ENCODE measurements around the gene CEACAM16.

DNA sequence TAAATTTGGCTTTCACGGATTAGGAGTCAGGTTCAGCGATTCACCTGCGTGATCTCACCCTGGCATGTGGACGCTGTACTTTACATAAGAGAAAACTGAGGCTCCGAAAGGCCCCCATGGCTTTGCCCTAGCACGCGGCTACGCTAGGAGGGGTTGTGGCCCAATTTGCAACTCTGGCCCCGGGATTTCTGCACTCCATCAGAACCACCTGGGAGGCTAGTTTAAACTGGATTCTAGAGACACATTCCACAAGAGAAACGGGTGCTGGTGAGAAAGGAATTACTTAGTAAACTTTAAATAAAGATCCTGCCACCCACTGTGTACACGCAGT, 55.8 kb downstream of the CEACAM16 start:
- TF ChIP-seq, protein P1, sequence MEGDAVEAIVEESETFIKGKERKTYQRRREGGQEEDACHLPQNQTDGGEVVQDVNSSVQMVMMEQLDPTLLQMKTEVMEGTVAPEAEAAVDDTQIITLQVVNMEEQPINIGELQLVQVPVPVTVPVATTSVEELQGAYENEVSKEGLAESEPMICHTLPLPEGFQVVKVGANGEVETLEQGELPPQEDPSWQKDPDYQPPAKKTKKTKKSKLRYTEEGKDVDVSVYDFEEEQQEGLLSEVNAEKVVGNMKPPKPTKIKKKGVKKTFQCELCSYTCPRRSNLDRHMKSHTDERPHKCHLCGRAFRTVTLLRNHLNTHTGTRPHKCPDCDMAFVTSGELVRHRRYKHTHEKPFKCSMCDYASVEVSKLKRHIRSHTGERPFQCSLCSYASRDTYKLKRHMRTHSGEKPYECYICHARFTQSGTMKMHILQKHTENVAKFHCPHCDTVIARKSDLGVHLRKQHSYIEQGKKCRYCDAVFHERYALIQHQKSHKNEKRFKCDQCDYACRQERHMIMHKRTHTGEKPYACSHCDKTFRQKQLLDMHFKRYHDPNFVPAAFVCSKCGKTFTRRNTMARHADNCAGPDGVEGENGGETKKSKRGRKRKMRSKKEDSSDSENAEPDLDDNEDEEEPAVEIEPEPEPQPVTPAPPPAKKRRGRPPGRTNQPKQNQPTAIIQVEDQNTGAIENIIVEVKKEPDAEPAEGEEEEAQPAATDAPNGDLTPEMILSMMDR (conservative IDR thresholded peaks at IDR 0.05): no peak
- no peak for TF ChIP-seq EZH2 (IDR thresholded peaks at IDR 0.05; ENCODE audit: low read depth)
